ENCODE data around the gene ZDHHC7. TPM values are rescaled to one million over a fixed set of nuclear protein-coding genes. Genes with fewer than 3 reads are reported as not detected.

Gene ZDHHC7
- total and polyA plus RNA-seq, 4 donors: 2.5 to 14.9 (median 12.1) TPM

- TF ChIP-seq CTCF (IDR thresholded peaks at IDR 0.05; ENCODE audit: low read depth, low read length, missing input control) (no peak), MAX (IDR thresholded peaks at IDR 0.05) (no peak), NR2F2 (IDR thresholded peaks at IDR 0.05) (no peak), RAD21 (IDR thresholded peaks at IDR 0.05) (no peak), HNF4A (conservative IDR thresholded peaks at IDR 0.05) (no peak)
Measured at GRCh38 chr16:84992717-84993075, 18.6 kb downstream of the ZDHHC7 start (continued).

- no peak for DNase-seq (ENCODE audit: low spot score)
- H3K27me3 ChIP-seq (ENCODE audit: control insufficient read depth in 4 of 4, insufficient read depth in 4 of 4, low read length in 3 of 4): no peaks in the 10 kb centered on the region
- TF ChIP-seq ATF3 (IDR thresholded peaks at IDR 0.05): no peak
- TF ChIP-seq FOXA1 (IDR thresholded peaks at IDR 0.05): no peak
- no peak for TF ChIP-seq YY1 (IDR thresholded peaks at IDR 0.05)
- no peak for TF ChIP-seq RXRA (IDR thresholded peaks at IDR 0.05)
- TF ChIP-seq NR2F2 (IDR thresholded peaks at IDR 0.05): no peak
- no peak for TF ChIP-seq FOXA2 (IDR thresholded peaks at IDR 0.05)
- TF ChIP-seq HNF4G (IDR thresholded peaks at IDR 0.05): no peak
- TF ChIP-seq HNF4A (conservative IDR thresholded peaks at IDR 0.05): no peak
- no peak for TF ChIP-seq RAD21 (IDR thresholded peaks at IDR 0.05)
- 97% methylated on average over 9 of the region's 9 CpGs for WGBS
- no peak overlapping the region for H3K4me3 ChIP-seq (ENCODE audit: low read depth in 1 of 3, low read length in 3 of 3)
- peaks cover 8 to 57% (median 44%) of the 10 kb centered on the region in 4 donors for H3K36me3 ChIP-seq (ENCODE audit: control insufficient read depth in 4 of 4, insufficient read depth in 3 of 4, low read depth in 1 of 4, low read length in 3 of 4)
- peaks cover 0 to 5% (median 0%) of the 10 kb centered on the region in 4 donors for H3K4me1 ChIP-seq (ENCODE audit: control insufficient read depth in 4 of 4, insufficient read depth in 4 of 4, low read length in 3 of 4)
- no peak overlapping the region for H3K27ac ChIP-seq (ENCODE audit: low read depth in 1 of 2, low read length in 2 of 2)
- H3K9ac ChIP-seq (ENCODE audit: low read depth in 1 of 2, low read length in 2 of 2): no peak overlapping the region
- no peaks in the 10 kb centered on the region for H3K9me3 ChIP-seq (ENCODE audit: control insufficient read depth in 4 of 4, low read length in 3 of 4)
Measured at GRCh38 chr16:84990782-84991181, 20.6 kb downstream of the ZDHHC7 start.

- DNase-seq (ENCODE audit: low spot score): no peak
- H3K9ac ChIP-seq (ENCODE audit: low read depth in 1 of 2, low read length in 2 of 2): no peak overlapping the region
- H3K4me3 ChIP-seq (ENCODE audit: low read depth in 1 of 3, low read length in 3 of 3): no peak overlapping the region
- H3K36me3 ChIP-seq (ENCODE audit: control insufficient read depth in 4 of 4, insufficient read depth in 3 of 4, low read depth in 1 of 4, low read length in 3 of 4): peaks cover 8 to 54% (median 41%) of the 10 kb centered on the region in 4 donors
- peaks cover 0 to 5% (median 0%) of the 10 kb centered on the region in 4 donors for H3K4me1 ChIP-seq (ENCODE audit: control insufficient read depth in 4 of 4, insufficient read depth in 4 of 4, low read length in 3 of 4)
- H3K27me3 ChIP-seq (ENCODE audit: control insufficient read depth in 4 of 4, insufficient read depth in 4 of 4, low read length in 3 of 4): no peaks in the 10 kb centered on the region
- WGBS: 91% methylated on average over 27 of the region's 27 CpGs
- no peaks in the 10 kb centered on the region for H3K9me3 ChIP-seq (ENCODE audit: control insufficient read depth in 4 of 4, low read length in 3 of 4)
- H3K27ac ChIP-seq (ENCODE audit: low read depth in 1 of 2, low read length in 2 of 2): no peak overlapping the region
- TF ChIP-seq HNF4A (conservative IDR thresholded peaks at IDR 0.05) (no peak), YY1 (IDR thresholded peaks at IDR 0.05) (no peak), REST (IDR thresholded peaks at IDR 0.05) (no peak), GABPA (IDR thresholded peaks at IDR 0.05 in 1 of 2, conservative IDR thresholded peaks at IDR 0.05 in 1 of 2) (no peak), RXRA (IDR thresholded peaks at IDR 0.05) (no peak), TAF1 (conservative IDR thresholded peaks at IDR 0.05) (no peak), RAD21 (IDR thresholded peaks at IDR 0.05) (no peak), SP1 (IDR thresholded peaks at IDR 0.05) (no peak), FOXA2 (IDR thresholded peaks at IDR 0.05) (no peak), ATF3 (IDR thresholded peaks at IDR 0.05) (no peak), ZBTB33 (IDR thresholded peaks at IDR 0.05) (no peak), EGR1 (IDR thresholded peaks at IDR 0.05; ENCODE audit: low read depth in 2 of 2) (no peak), JUND (IDR thresholded peaks at IDR 0.05) (no peak), NR2F2 (IDR thresholded peaks at IDR 0.05) (no peak), FOXA1 (IDR thresholded peaks at IDR 0.05) (no peak), CTCF (IDR thresholded peaks at IDR 0.05; ENCODE audit: low read depth, low read length, missing input control) (no peak)
Measured at GRCh38 chr16:84989749-84990620, 21.4 kb downstream of the ZDHHC7 start.

All from liver (tissue), 9 donors.